Liver (tissue), 9 donors: ENCODE measurements around the gene CD7. TPM values are rescaled to one million over a fixed set of nuclear protein-coding genes. Genes with fewer than 3 reads are reported as not detected.
A peak's percentile ranks its signal among the peaks of the same experiment; 100 is the strongest.

ENCODE experiments used
- DNase-seq: peaks from one replicate; pipeline ENCODE4 v3.0.0-alpha.2; 2017; ENCODE audit warnings: low spot score
- H3K27ac ChIP-seq, 2 donors: one replicate each; pipeline ENCODE4 v1.7.0; 2013; ENCODE audit warnings: inconsistent platforms in 2 of 2, low read length in 2 of 2, control low read depth in 1 of 2, low read depth in 1 of 2, mild to moderate bottlenecking in 1 of 2
- H3K27me3 ChIP-seq, 4 donors: one replicate each; pipeline versions ENCODE4 v1.6.1 to v1.7.0; 2013; ENCODE audit warnings: low read length in 3 of 4, inconsistent platforms in 1 of 4, mild to moderate bottlenecking in 1 of 4, moderate library complexity in 1 of 4; ENCODE audit not compliant: control insufficient read depth in 4 of 4, insufficient read depth in 4 of 4
- H3K36me3 ChIP-seq, 4 donors: one replicate each; pipeline versions ENCODE4 v1.6.1 to v1.7.0; 2013; ENCODE audit warnings: low read length in 3 of 4, mild to moderate bottlenecking in 3 of 4, low read depth in 1 of 4, moderate library complexity in 1 of 4; ENCODE audit not compliant: control insufficient read depth in 4 of 4, insufficient read depth in 3 of 4
- H3K4me1 ChIP-seq, 4 donors: one replicate each; pipeline versions ENCODE4 v1.6.1 to v1.7.0; 2013; ENCODE audit warnings: low read length in 3 of 4, mild to moderate bottlenecking in 3 of 4, moderate library complexity in 1 of 4; ENCODE audit not compliant: control insufficient read depth in 4 of 4, insufficient read depth in 4 of 4
- H3K4me3 ChIP-seq, 3 donors: one replicate each; pipeline versions ENCODE4 v1.6.1 to v1.7.0; 2013; ENCODE audit warnings: low read length in 3 of 3, control low read depth in 1 of 3, low read depth in 1 of 3, mild to moderate bottlenecking in 1 of 3
- H3K9ac ChIP-seq, 2 donors: one replicate each; pipeline ENCODE4 v1.7.0; 2013; ENCODE audit warnings: low read length in 2 of 2, mild to moderate bottlenecking in 2 of 2, moderate library complexity in 2 of 2, control low read depth in 1 of 2, low read depth in 1 of 2
- H3K9me3 ChIP-seq, 4 donors: one replicate each; pipeline versions ENCODE4 v1.6.1 to v1.7.0; 2013; ENCODE audit warnings: low read length in 3 of 4; ENCODE audit not compliant: control insufficient read depth in 4 of 4
- ATF3 ChIP-seq: IDR thresholded peaks from 2 replicates; pipeline ENCODE4 v1.6.1; 2016; ENCODE audit warnings: antibody characterized with exemption
- CTCF ChIP-seq: fragments of 150-350 bp; IDR thresholded peaks from 2 replicates; pipeline ENCODE4 v1.5.1; 2017; ENCODE audit warnings: improper control_type of control experiment, low read depth, low read length; ENCODE audit not compliant: missing input control
- EGR1 ChIP-seq, 2 donors: IDR thresholded peaks; 2 replicates each; pipeline ENCODE4 v1.6.1; 2016 to 2018; ENCODE audit warnings: antibody characterized with exemption in 2 of 2, low read depth in 2 of 2
- FOXA1 ChIP-seq: IDR thresholded peaks from 2 replicates; pipeline ENCODE4 v1.6.1; 2016; ENCODE audit warnings: antibody characterized with exemption
- GABPA ChIP-seq, 2 donors: IDR thresholded peaks in 1 of 2; conservative IDR thresholded peaks in 1 of 2; 2 replicates each; pipeline ENCODE4 v1.6.1; 2016; ENCODE audit warnings: antibody characterized with exemption in 2 of 2, mild to moderate bottlenecking in 1 of 2, moderate library complexity in 1 of 2
- HNF4A ChIP-seq, 2 donors: conservative IDR thresholded peaks; 2 replicates each; pipeline ENCODE4 v1.6.1; 2016; ENCODE audit warnings: antibody characterized with exemption in 2 of 2, mild to moderate bottlenecking in 2 of 2
- JUND ChIP-seq, 2 donors: IDR thresholded peaks; 2 replicates each; pipeline ENCODE4 v1.6.1; 2016; ENCODE audit warnings: antibody characterized with exemption in 2 of 2
- MAX ChIP-seq: IDR thresholded peaks from 2 replicates; pipeline ENCODE4 v1.6.1; 2016; ENCODE audit warnings: antibody characterized with exemption
- NR2F2 ChIP-seq: IDR thresholded peaks from 2 replicates; pipeline ENCODE4 v1.6.1; 2016; ENCODE audit warnings: antibody characterized with exemption
- RAD21 ChIP-seq, 2 donors: IDR thresholded peaks; 2 replicates each; pipeline ENCODE4 v1.6.1; 2016; ENCODE audit warnings: antibody characterized with exemption in 2 of 2, mild to moderate bottlenecking in 2 of 2
- SP1 ChIP-seq: IDR thresholded peaks from 2 replicates; pipeline ENCODE4 v1.6.1; 2018; ENCODE audit warnings: antibody characterized with exemption, mild to moderate bottlenecking
- TAF1 ChIP-seq: conservative IDR thresholded peaks from 2 replicates; pipeline ENCODE4 v1.6.1; 2016; ENCODE audit warnings: antibody characterized with exemption, mild to moderate bottlenecking
- YY1 ChIP-seq: IDR thresholded peaks from 2 replicates; pipeline ENCODE4 v1.6.1; 2016; ENCODE audit warnings: antibody characterized with exemption, mild to moderate bottlenecking
- WGBS: extraction: QIAGEN DNeasy Blood & Tissue Kit; methylation state at CpG from one replicate; pipeline ENCODE4 v1.1.7; 2013; 5-methylcytosine and 5-hydroxymethylcytosine counted together
- polyA plus RNA-seq, 2 donors: library from polyadenylated mRNA; stranded (reverse) in 1 of 2; unstranded in 1 of 2; fragments of 200-250 nt in 1 of 2; fragments of >200 nt in 1 of 2; fragmentation: Nextera tagmentation in 1 of 2; extraction: Ambion mirVana in 1 of 2; gene quantifications; one replicate each; pipeline versions ENCODE4 v1.2.1 to v1.2.3, GENCODE V29; 2013 to 2015
- total RNA-seq, 2 donors: library from RNA; depleted of rRNA; stranded (reverse); fragments of >200 nt; gene quantifications; one replicate each; pipeline ENCODE4 v1.2.3, GENCODE V29; 2014
- donor health status: healthy.
- donor health status: healthy.
- donor health status: healthy.
- donor health status: healthy.
- donor health status: healthy.

Gene CD7
- total and polyA plus RNA-seq, 4 donors: 1.0 to 1.5 (median 1.4) TPM

GRCh38 chr17:82330322-82331239, 13.2 kb upstream of the CD7 start (continued):
- no peak for TF ChIP-seq EGR1 (IDR thresholded peaks at IDR 0.05; ENCODE audit: low read depth in 2 of 2)
- TF ChIP-seq RAD21 (IDR thresholded peaks at IDR 0.05): no peak

- Histone ChIP-seq H3K9me3 (no peaks in the 10 kb centered on the region), H3K27me3 (no peaks in the 10 kb centered on the region), H3K27ac (peak overlapping the region in 1 of 2 donors; percentile 89), H3K9ac (no peak overlapping the region), H3K36me3 (no peaks in the 10 kb centered on the region), H3K4me1 (peaks cover 24 to 70% (median 47%) of the 10 kb centered on the region in 4 donors), H3K4me3 (no peak overlapping the region)
- 85% methylated on average over 19 of the region's 19 CpGs for WGBS
- TF ChIP-seq ATF3 (no peak), HNF4A (conservative IDR thresholded peaks at IDR 0.05) (no peak), YY1 (no peak), FOXA1 (no peak)
- no peak for DNase-seq
Observed at GRCh38 chr17:82329683-82330321, 12.4 kb upstream of the CD7 start.

GRCh38 chr17:82328994-82329507, 11.6 kb upstream of the CD7 start:
- no peak overlapping the region for H3K4me3 ChIP-seq
- H3K9me3 ChIP-seq: no peaks in the 10 kb centered on the region
- no peak for DNase-seq
- no peaks in the 10 kb centered on the region for H3K27me3 ChIP-seq
- 78% methylated on average over 15 of the region's 15 CpGs for WGBS
- H3K4me1 ChIP-seq: peaks cover 24 to 67% (median 45%) of the 10 kb centered on the region in 4 donors
- no peaks in the 10 kb centered on the region for H3K36me3 ChIP-seq
- TF ChIP-seq HNF4A (conservative IDR thresholded peaks at IDR 0.05): no peak
- TF ChIP-seq SP1: no peak
- no peak for TF ChIP-seq FOXA1
- TF ChIP-seq YY1: no peak
- no peak for TF ChIP-seq MAX
- no peak for TF ChIP-seq GABPA (IDR thresholded peaks at IDR 0.05 in 1 of 2, conservative IDR thresholded peaks at IDR 0.05 in 1 of 2)
- no peak for TF ChIP-seq NR2F2
- TF ChIP-seq TAF1: no peak
- TF ChIP-seq EGR1 (IDR thresholded peaks at IDR 0.05; ENCODE audit: low read depth in 2 of 2): no peak
- TF ChIP-seq CTCF: no peak
- TF ChIP-seq RAD21 (IDR thresholded peaks at IDR 0.05): no peak
- no peak for TF ChIP-seq JUND (IDR thresholded peaks at IDR 0.05)
- H3K27ac ChIP-seq: peak overlapping the region; percentile 70 to 89
- no peak overlapping the region for H3K9ac ChIP-seq
